ENCODE results near the gene TMTC2.

TMTC2 gene

GRCh38 chr12:82862069-82862841 lies 175.5 kb downstream of the TMTC2 start:
- no peak for DNase-seq (ENCODE audit: low spot score in 2 of 2)
- H3K27me3 ChIP-seq (ENCODE audit: low read depth), result no peaks in the 10 kb centered on the region
- peaks cover 15% of the 10 kb centered on the region for H3K4me1 ChIP-seq
- no peaks in the 10 kb centered on the region for H3K9me3 ChIP-seq
- H3K4me3 ChIP-seq, result no peak overlapping the region
- in situ Hi-C loops (cut with MboI; ENCODE audit: low sequenced_read_pairs), result no loop called here
- H3K36me3 ChIP-seq (replicated peaks), result no peaks in the 10 kb centered on the region

- in situ Hi-C loops (cut with MboI; ENCODE audit: low sequenced_read_pairs), result no loop called here
- no peaks in the 10 kb centered on the region for H3K27me3 ChIP-seq (ENCODE audit: low read depth)
- H3K36me3 ChIP-seq (replicated peaks), result no peaks in the 10 kb centered on the region
- H3K4me3 ChIP-seq, result no peak overlapping the region
- DNase-seq (ENCODE audit: low spot score in 2 of 2), result no peak
- H3K9me3 ChIP-seq, result no peaks in the 10 kb centered on the region
- H3K4me1 ChIP-seq, result peaks cover 12% of the 10 kb centered on the region
These were observed 176.4 kb downstream of the TMTC2 start for GRCh38 chr12:82862876-82863649.

- H3K4me3 ChIP-seq, result no peak overlapping the region
- H3K4me1 ChIP-seq, result peaks cover 21% of the 10 kb centered on the region
- in situ Hi-C loops (cut with MboI; ENCODE audit: low sequenced_read_pairs), result no loop called here
- H3K9me3 ChIP-seq, result no peaks in the 10 kb centered on the region
- H3K36me3 ChIP-seq (replicated peaks), result no peaks in the 10 kb centered on the region
- no peak for DNase-seq (ENCODE audit: low spot score in 2 of 2)
- H3K27me3 ChIP-seq (ENCODE audit: low read depth), result no peaks in the 10 kb centered on the region
These were observed 179.6 kb downstream of the TMTC2 start for GRCh38 chr12:82866227-82866775.

- Histone ChIP-seq H3K36me3 (replicated peaks) (no peaks in the 10 kb centered on the region), H3K9me3 (no peaks in the 10 kb centered on the region), H3K27me3 (ENCODE audit: low read depth) (no peaks in the 10 kb centered on the region), H3K4me3 (no peak overlapping the region), H3K4me1 (peaks cover 24% of the 10 kb centered on the region)
- in situ Hi-C loops (cut with MboI; ENCODE audit: low sequenced_read_pairs), result no loop called here
- DNase-seq (ENCODE audit: low spot score in 2 of 2), result no peak
These were observed 180.2 kb downstream of the TMTC2 start for GRCh38 chr12:82866946-82867345.

GRCh38 chr12:82867762-82868500 lies 181.2 kb downstream of the TMTC2 start:
- H3K36me3 ChIP-seq (replicated peaks), result no peaks in the 10 kb centered on the region
- no peaks in the 10 kb centered on the region for H3K27me3 ChIP-seq (ENCODE audit: low read depth)
- H3K4me3 ChIP-seq, result no peak overlapping the region
- H3K9me3 ChIP-seq, result no peaks in the 10 kb centered on the region
- in situ Hi-C loops (cut with MboI; ENCODE audit: low sequenced_read_pairs), result no loop called here
- DNase-seq (ENCODE audit: low spot score in 2 of 2), result peak in 1 of 2 experiments; percentile 60
- H3K4me1 ChIP-seq, result peaks cover 24% of the 10 kb centered on the region

GRCh38 chr12:82870771-82871377 lies 184.2 kb downstream of the TMTC2 start:
- H3K4me3 ChIP-seq, result no peak overlapping the region
- H3K4me1 ChIP-seq, result peaks cover 35% of the 10 kb centered on the region
- H3K36me3 ChIP-seq (replicated peaks), result no peaks in the 10 kb centered on the region
- H3K27me3 ChIP-seq (ENCODE audit: low read depth), result no peaks in the 10 kb centered on the region
- in situ Hi-C loops (cut with MboI; ENCODE audit: low sequenced_read_pairs), result no loop called here
- peak in 1 of 2 experiments; percentile 67 for DNase-seq (ENCODE audit: low spot score in 2 of 2)
- no peaks in the 10 kb centered on the region for H3K9me3 ChIP-seq

- DNase-seq (ENCODE audit: low spot score in 2 of 2), result no peak
- Histone ChIP-seq H3K4me1 (peaks cover 35% of the 10 kb centered on the region), H3K4me3 (no peak overlapping the region), H3K9me3 (no peaks in the 10 kb centered on the region), H3K36me3 (replicated peaks) (no peaks in the 10 kb centered on the region), H3K27me3 (ENCODE audit: low read depth) (no peaks in the 10 kb centered on the region)
- in situ Hi-C loops (cut with MboI; ENCODE audit: low sequenced_read_pairs), result no loop called here
These were observed 185.4 kb downstream of the TMTC2 start for GRCh38 chr12:82872088-82872487.

GRCh38 chr12:82873309-82873708 lies 186.6 kb downstream of the TMTC2 start:
- in situ Hi-C loops (cut with MboI; ENCODE audit: low sequenced_read_pairs), result no loop called here
- no peaks in the 10 kb centered on the region for H3K36me3 ChIP-seq (replicated peaks)
- DNase-seq (ENCODE audit: low spot score in 2 of 2), result no peak
- H3K9me3 ChIP-seq, result no peaks in the 10 kb centered on the region
- no peaks in the 10 kb centered on the region for H3K27me3 ChIP-seq (ENCODE audit: low read depth)
- H3K4me3 ChIP-seq, result no peak overlapping the region
- peaks cover 28% of the 10 kb centered on the region for H3K4me1 ChIP-seq

- Histone ChIP-seq H3K27me3 (ENCODE audit: low read depth) (no peaks in the 10 kb centered on the region), H3K36me3 (replicated peaks) (no peaks in the 10 kb centered on the region), H3K4me3 (no peak overlapping the region), H3K9me3 (no peaks in the 10 kb centered on the region), H3K4me1 (peaks cover 28% of the 10 kb centered on the region)
- no peak for DNase-seq (ENCODE audit: low spot score in 2 of 2)
- in situ Hi-C loops (cut with MboI; ENCODE audit: low sequenced_read_pairs), result no loop called here
These were observed 187.2 kb downstream of the TMTC2 start for GRCh38 chr12:82873951-82874350.

- no peak overlapping the region for H3K4me3 ChIP-seq
- H3K9me3 ChIP-seq, result no peaks in the 10 kb centered on the region
- H3K4me1 ChIP-seq, result peaks cover 27% of the 10 kb centered on the region
- H3K36me3 ChIP-seq (replicated peaks), result no peaks in the 10 kb centered on the region
- in situ Hi-C loops (cut with MboI; ENCODE audit: low sequenced_read_pairs), result no loop called here
- H3K27me3 ChIP-seq (ENCODE audit: low read depth), result no peaks in the 10 kb centered on the region
- no peak for DNase-seq (ENCODE audit: low spot score in 2 of 2)
These were observed 188.2 kb downstream of the TMTC2 start for GRCh38 chr12:82874945-82875344.

- no peak overlapping the region for H3K4me3 ChIP-seq
- H3K4me1 ChIP-seq, result peaks cover 16% of the 10 kb centered on the region
- in situ Hi-C loops (cut with MboI; ENCODE audit: low sequenced_read_pairs), result no loop called here
- H3K27me3 ChIP-seq (ENCODE audit: low read depth), result no peaks in the 10 kb centered on the region
- DNase-seq (ENCODE audit: low spot score in 2 of 2), result no peak
- H3K36me3 ChIP-seq (replicated peaks), result no peaks in the 10 kb centered on the region
- H3K9me3 ChIP-seq, result no peaks in the 10 kb centered on the region
These were observed 189.4 kb downstream of the TMTC2 start for GRCh38 chr12:82876075-82876474.

GRCh38 chr12:82877963-82878362 lies 191.3 kb downstream of the TMTC2 start:
- Histone ChIP-seq H3K4me3 (no peak overlapping the region), H3K9me3 (no peaks in the 10 kb centered on the region), H3K36me3 (replicated peaks) (no peaks in the 10 kb centered on the region), H3K4me1 (peaks cover 11% of the 10 kb centered on the region), H3K27me3 (ENCODE audit: low read depth) (no peaks in the 10 kb centered on the region)
- in situ Hi-C loops (cut with MboI; ENCODE audit: low sequenced_read_pairs), result no loop called here
- no peak for DNase-seq (ENCODE audit: low spot score in 2 of 2)

GRCh38 chr12:82880442-82880901 lies 193.8 kb downstream of the TMTC2 start:
- H3K9me3 ChIP-seq, result no peaks in the 10 kb centered on the region
- peak; percentile 8 to 16 for DNase-seq (ENCODE audit: low spot score in 2 of 2)
- in situ Hi-C loops (cut with MboI; ENCODE audit: low sequenced_read_pairs), result no loop called here

More at GRCh38 chr12:82880442-82880901, 193.8 kb downstream of the TMTC2 start:
- Histone ChIP-seq H3K27me3 (ENCODE audit: low read depth) (no peaks in the 10 kb centered on the region), H3K4me1 (peaks cover 8% of the 10 kb centered on the region), H3K36me3 (replicated peaks) (no peaks in the 10 kb centered on the region), H3K4me3 (no peak overlapping the region)

Measured in HAP-1 (cell line).